Right atrium auricular region (tissue), 2 donors: Measurements from ENCODE around the gene ISCU. TPM values are rescaled to one million over a fixed set of nuclear protein-coding genes. Genes with fewer than 3 reads are reported as not detected.

ENCODE experiments used
- DNase-seq: peaks from one replicate; pipeline ENCODE4 v3.0.0-alpha.2; 2019; ENCODE audit warnings: low spot score
- H3K27ac ChIP-seq, 2 donors: fragments of 200-600 bp; sonication (generic); 1 replicate in 1 of 2; 2 replicates in 1 of 2; pipeline ENCODE4 v1.5.1; 2016 to 2019
- H3K27me3 ChIP-seq, 2 donors: fragments of 200-600 bp; sonication (generic); one replicate each; pipeline versions ENCODE4 v1.5.1 to v1.6.0; 2017 to 2019
- H3K36me3 ChIP-seq: fragments of 200-600 bp; sonication (generic); one replicate; pipeline ENCODE4 v1.5.1; 2016
- H3K4me1 ChIP-seq, 2 donors: fragments of 200-600 bp; sonication (generic); one replicate each; pipeline versions ENCODE4 v1.5.1 to v1.6.0; 2017 to 2019
- H3K4me3 ChIP-seq, 2 donors: fragments of 200-600 bp; sonication (generic); 1 replicate in 1 of 2; 2 replicates in 1 of 2; pipeline ENCODE4 v1.5.1; 2017 to 2019; ENCODE audit warnings: mild to moderate bottlenecking in 1 of 2, moderate library complexity in 1 of 2
- H3K9me3 ChIP-seq, 2 donors: fragments of 200-600 bp; sonication (generic); one replicate each; pipeline ENCODE4 v1.5.1; 2019
- CTCF ChIP-seq, 2 donors: fragments of 200-600 bp; sonication (generic); IDR thresholded peaks; one replicate each; pipeline ENCODE4 v1.5.1; 2019; ENCODE audit warnings: antibody characterized with exemption in 2 of 2
- total RNA-seq, 2 donors: library from RNA; depleted of rRNA; stranded (reverse); fragments of >200 nt; gene quantifications; one replicate each; pipeline ENCODE4 v1.1.0, GENCODE V29; 2016

ISCU gene
- total RNA-seq, 2 donors from 2014 or later, result 421 to 433 TPM

DNA sequence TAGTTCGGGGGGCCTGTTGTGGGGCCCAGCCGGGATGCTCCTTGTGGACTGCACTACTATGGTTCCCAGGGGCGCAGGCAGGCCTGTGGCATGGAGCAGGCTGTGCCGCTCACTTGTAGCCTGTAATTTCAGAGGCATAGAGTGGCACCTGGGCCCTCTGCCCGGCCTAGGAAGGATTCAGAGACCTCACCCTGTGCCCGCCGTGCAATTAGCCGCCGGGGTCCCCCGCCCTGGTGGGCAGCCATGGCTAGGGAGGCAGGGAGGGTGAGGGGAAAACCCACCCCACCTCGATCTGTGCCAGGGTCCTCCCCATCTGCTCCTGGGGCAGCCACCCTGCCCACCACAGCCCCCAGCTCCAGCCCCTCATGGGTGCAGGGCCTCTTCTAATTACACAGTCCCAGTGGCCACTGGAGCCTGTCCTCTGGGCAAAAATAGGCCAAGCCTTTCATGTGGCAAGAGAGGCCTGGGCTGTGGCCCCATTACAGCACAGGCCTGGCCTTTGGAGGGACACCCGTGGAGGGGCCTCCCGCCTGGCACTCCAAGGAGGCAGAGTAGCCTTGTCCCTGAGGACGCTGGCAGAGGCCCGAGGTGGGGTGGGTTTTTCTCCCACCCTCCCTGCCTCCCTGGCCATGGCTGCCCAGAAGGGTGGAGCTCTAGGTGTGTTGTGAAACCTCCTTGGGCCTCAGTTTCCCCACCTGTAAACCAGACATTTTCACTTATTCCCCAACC lies 40.7 kb downstream of the ISCU start:
- no peak overlapping the region for H3K4me3 ChIP-seq
- H3K27ac ChIP-seq, result no peak overlapping the region
- H3K36me3 ChIP-seq, result no peaks in the 10 kb centered on the region
- TF ChIP-seq CTCF (IDR thresholded peaks at IDR 0.05), result no peak
- no peaks in the 10 kb centered on the region for H3K9me3 ChIP-seq
- no peaks in the 10 kb centered on the region for H3K27me3 ChIP-seq
- no peak for DNase-seq
- H3K4me1 ChIP-seq, result no peaks in the 10 kb centered on the region

- no peak overlapping the region for H3K4me3 ChIP-seq
- H3K27ac ChIP-seq, result no peak overlapping the region
- no peaks in the 10 kb centered on the region for H3K4me1 ChIP-seq
- H3K9me3 ChIP-seq, result no peaks in the 10 kb centered on the region
- no peaks in the 10 kb centered on the region for H3K27me3 ChIP-seq
- H3K36me3 ChIP-seq, result no peaks in the 10 kb centered on the region
- no peak for TF ChIP-seq CTCF (IDR thresholded peaks at IDR 0.05)
- DNase-seq, result no peak
These were observed 41.3 kb downstream of the ISCU start for GRCh38 chr12:108603743-108604142.

GRCh38 chr12:108604208-108604941 lies 42.0 kb downstream of the ISCU start:
- no peak overlapping the region for H3K4me3 ChIP-seq
- no peak for TF ChIP-seq CTCF (IDR thresholded peaks at IDR 0.05)
- no peaks in the 10 kb centered on the region for H3K36me3 ChIP-seq
- H3K27ac ChIP-seq, result no peak overlapping the region
- H3K9me3 ChIP-seq, result no peaks in the 10 kb centered on the region
- DNase-seq, result no peak
- no peaks in the 10 kb centered on the region for H3K27me3 ChIP-seq
- H3K4me1 ChIP-seq, result peaks cover 0 to 3% of the 10 kb centered on the region in 2 donors

- no peak for TF ChIP-seq CTCF (IDR thresholded peaks at IDR 0.05)
- H3K27ac ChIP-seq, result no peak overlapping the region
- H3K4me1 ChIP-seq, result peaks cover 0 to 11% of the 10 kb centered on the region in 2 donors
- H3K27me3 ChIP-seq, result no peaks in the 10 kb centered on the region
- H3K9me3 ChIP-seq, result no peaks in the 10 kb centered on the region
- no peak overlapping the region for H3K4me3 ChIP-seq
- no peak for DNase-seq
- no peaks in the 10 kb centered on the region for H3K36me3 ChIP-seq
These were observed 42.7 kb downstream of the ISCU start for GRCh38 chr12:108605000-108605689.

DNA sequence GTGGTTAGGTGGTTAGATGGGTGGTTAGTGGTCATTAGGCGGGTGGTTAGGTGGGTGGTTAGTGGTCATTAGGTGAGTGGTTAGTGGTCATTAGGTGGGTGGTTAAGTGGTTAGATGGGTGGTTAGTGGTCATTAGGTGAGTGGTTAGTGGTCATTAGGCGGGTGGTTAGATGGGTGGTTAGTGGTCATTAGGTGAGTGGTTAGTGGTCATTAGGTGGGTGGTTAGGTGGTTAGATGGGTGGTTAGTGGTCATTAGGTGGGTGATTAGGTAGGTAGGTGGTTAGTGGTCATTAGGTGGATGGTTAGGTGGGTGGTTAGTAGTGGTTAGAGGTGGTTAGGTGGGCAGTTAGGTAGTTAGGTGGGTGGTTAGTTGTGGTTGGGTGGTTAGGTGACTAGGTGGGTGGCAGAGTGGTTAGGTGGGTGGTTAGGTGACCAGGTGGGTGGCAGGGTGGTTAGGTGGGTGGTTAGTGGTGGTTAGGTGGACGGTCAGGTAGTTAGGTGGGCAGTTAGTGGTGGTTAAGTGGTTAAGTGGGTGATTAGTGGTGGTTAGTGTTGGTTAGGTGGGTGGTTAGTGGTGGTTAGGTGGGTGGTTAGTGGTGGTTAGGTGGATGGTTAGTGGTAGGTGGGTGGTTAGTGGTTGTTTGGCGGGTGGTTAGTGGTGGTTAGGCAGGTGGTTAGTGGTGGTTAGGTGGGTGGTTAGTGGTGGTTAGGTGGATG lies 43.5 kb downstream of the ISCU start:
- H3K4me1 ChIP-seq, result peaks cover 0 to 12% of the 10 kb centered on the region in 2 donors
- no peaks in the 10 kb centered on the region for H3K27me3 ChIP-seq
- H3K9me3 ChIP-seq, result no peaks in the 10 kb centered on the region
- no peak overlapping the region for H3K4me3 ChIP-seq
- no peaks in the 10 kb centered on the region for H3K36me3 ChIP-seq
- TF ChIP-seq CTCF (IDR thresholded peaks at IDR 0.05), result no peak
- DNase-seq, result no peak
- no peak overlapping the region for H3K27ac ChIP-seq
